ENCODE measurements around the gene ALDH3A1.
A peak's percentile ranks its signal among the peaks of the same experiment; 100 is the strongest.

ALDH3A1 gene

GRCh38 chr17:19785854-19786253 lies 37.8 kb upstream of the ALDH3A1 start:
- no CpG with 5 or more reads among the region's 4 CpGs for WGBS (ENCODE audit: extremely low coverage, insufficient coverage, insufficient read length)
- Histone ChIP-seq H3K4me3 (ENCODE audit: low read depth, low read length) (no peak overlapping the region), H2AFZ (ENCODE audit: insufficient read depth, low read length, poor library complexity) (no peak overlapping the region), H3K4me2 (ENCODE audit: low read length) (no peak overlapping the region), H3K14ac (ENCODE audit: low read length) (no peak overlapping the region), H3K27me3 (ENCODE audit: insufficient read depth, low read length) (no peaks in the 10 kb centered on the region), H2BK5ac (ENCODE audit: low read depth, low read length, poor library complexity) (no peak overlapping the region), H4K91ac (ENCODE audit: low read depth, low read length) (no peak overlapping the region), H3K23ac (ENCODE audit: low read length) (no peak overlapping the region), H3K79me2 (ENCODE audit: control insufficient read depth, insufficient read depth, low read length, poor library complexity) (no peaks in the 10 kb centered on the region), H2BK120ac (ENCODE audit: insufficient read depth, low read length, poor library complexity) (no peak overlapping the region), H3K79me1 (ENCODE audit: low read length) (no peaks in the 10 kb centered on the region), H2BK12ac (ENCODE audit: low read length) (no peak overlapping the region), H2AK5ac (ENCODE audit: low read length) (no peak overlapping the region), H3K4ac (ENCODE audit: low read depth, low read length) (no peak overlapping the region), H4K8ac (ENCODE audit: low read depth, low read length) (no peak overlapping the region), H3K27ac (ENCODE audit: low read depth, low read length) (no peak overlapping the region), H4K12ac (ENCODE audit: low read depth, low read length) (no peak overlapping the region), H3K9me3 (ENCODE audit: insufficient read depth, low read depth, low read length) (peaks cover 3% of the 10 kb centered on the region), H3K9ac (ENCODE audit: low read length) (no peak overlapping the region), H3K36me3 (ENCODE audit: control insufficient read depth in 1 of 2, insufficient read depth in 2 of 2, low read length in 2 of 2) (peaks cover 9 to 11% of the 10 kb centered on the region in 2 experiments), H3K18ac (ENCODE audit: low read length) (no peak overlapping the region), H3K4me1 (ENCODE audit: control insufficient read depth in 1 of 2, insufficient read depth in 2 of 2, low read length in 2 of 2) (no peaks in the 10 kb centered on the region)
- DNase-seq, result no peak

DNA sequence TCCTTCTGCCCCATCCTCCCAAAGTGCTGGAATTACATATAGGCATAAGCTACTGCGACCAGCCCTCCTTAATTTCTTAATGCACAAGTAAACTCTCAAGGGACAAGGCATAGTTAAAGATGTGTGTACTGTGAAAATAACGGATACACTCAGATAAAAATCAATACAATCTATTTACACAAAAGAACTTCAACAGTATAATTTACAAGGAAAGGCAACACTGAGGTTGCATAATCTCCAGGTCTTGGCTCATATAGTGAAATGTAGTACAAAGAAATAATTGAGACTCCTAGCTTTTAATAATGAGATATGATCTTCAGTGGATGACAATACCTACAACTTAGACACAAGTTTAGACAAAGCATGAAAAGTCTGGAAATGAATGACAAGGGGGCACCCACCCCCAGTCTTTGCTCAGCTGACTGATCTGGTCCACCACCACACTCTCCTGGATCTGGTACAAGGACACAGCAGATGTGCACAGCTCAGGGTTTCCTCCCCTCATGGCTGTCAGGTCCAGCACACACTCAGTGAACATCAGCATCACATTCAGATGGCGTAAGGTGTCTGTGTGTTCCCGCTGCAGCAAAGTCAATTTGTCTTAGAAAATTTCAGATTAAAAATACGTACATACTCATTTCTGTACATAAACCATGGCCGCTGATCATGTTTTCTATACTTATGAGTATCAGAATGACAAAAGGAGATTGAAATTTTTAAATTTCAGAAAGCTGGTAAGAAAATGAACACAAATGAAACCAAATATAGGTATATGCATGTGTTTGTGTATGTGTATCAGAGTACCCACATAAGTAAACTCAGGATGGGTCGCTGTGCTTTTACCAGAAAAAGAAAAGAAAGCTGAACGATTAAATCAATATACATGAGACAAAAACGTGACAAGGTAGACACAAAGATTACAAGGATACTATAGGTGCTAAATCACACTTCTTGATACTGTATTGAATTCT lies 33.7 kb upstream of the ALDH3A1 start:
- no peaks in the 10 kb centered on the region for H3K9me3 ChIP-seq (ENCODE audit: insufficient read depth, low read depth, low read length)

DNA sequence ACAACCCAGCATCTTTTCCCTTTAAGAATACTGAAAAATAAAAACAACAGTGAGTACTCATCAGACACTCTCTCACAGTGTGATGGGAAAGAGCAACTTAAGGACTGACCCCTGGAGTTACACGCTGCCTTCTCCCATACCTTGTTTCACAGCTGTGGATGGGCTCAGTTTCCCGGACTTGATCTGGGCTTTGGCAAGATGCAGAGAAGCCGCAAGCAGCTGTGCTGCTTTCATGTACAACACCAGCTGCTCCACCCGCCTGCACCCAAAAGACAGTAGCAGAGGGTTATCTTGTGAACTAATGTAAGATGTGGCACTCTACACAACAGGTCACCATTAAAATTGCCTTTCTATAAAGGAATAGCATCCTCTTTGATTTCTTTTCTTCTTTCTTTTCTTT lies 32.7 kb upstream of the ALDH3A1 start:
- Histone ChIP-seq H3K4ac (ENCODE audit: low read depth, low read length) (no peak overlapping the region), H3K9ac (ENCODE audit: low read length) (no peak overlapping the region), H4K8ac (ENCODE audit: low read depth, low read length) (no peak overlapping the region), H3K23ac (ENCODE audit: low read length) (no peak overlapping the region), H3K4me2 (ENCODE audit: low read length) (no peak overlapping the region), H2AK5ac (ENCODE audit: low read length) (no peak overlapping the region), H2BK120ac (ENCODE audit: insufficient read depth, low read length, poor library complexity) (no peak overlapping the region), H3K4me3 (ENCODE audit: low read depth, low read length) (no peak overlapping the region), H2AFZ (ENCODE audit: insufficient read depth, low read length, poor library complexity) (no peak overlapping the region), H2BK12ac (ENCODE audit: low read length) (no peak overlapping the region), H3K14ac (ENCODE audit: low read length) (no peak overlapping the region), H4K12ac (ENCODE audit: low read depth, low read length) (no peak overlapping the region), H3K9me3 (ENCODE audit: insufficient read depth, low read depth, low read length) (no peaks in the 10 kb centered on the region), H3K79me1 (ENCODE audit: low read length) (no peaks in the 10 kb centered on the region), H3K4me1 (ENCODE audit: control insufficient read depth in 1 of 2, insufficient read depth in 2 of 2, low read length in 2 of 2) (no peaks in the 10 kb centered on the region), H3K27ac (ENCODE audit: low read depth, low read length) (no peak overlapping the region), H4K91ac (ENCODE audit: low read depth, low read length) (no peak overlapping the region), H2BK5ac (ENCODE audit: low read depth, low read length, poor library complexity) (no peak overlapping the region), H3K79me2 (ENCODE audit: control insufficient read depth, insufficient read depth, low read length, poor library complexity) (no peaks in the 10 kb centered on the region), H3K27me3 (ENCODE audit: insufficient read depth, low read length) (no peaks in the 10 kb centered on the region), H3K36me3 (ENCODE audit: control insufficient read depth in 1 of 2, insufficient read depth in 2 of 2, low read length in 2 of 2) (peaks cover 6 to 13% of the 10 kb centered on the region in 2 experiments), H3K18ac (ENCODE audit: low read length) (no peak overlapping the region)
- no CpG with 5 or more reads among the region's 4 CpGs for WGBS (ENCODE audit: extremely low coverage, insufficient coverage, insufficient read length)
- DNase-seq, result no peak

More for the DNA sequence above, 33.7 kb upstream of the ALDH3A1 start:
- H3K23ac ChIP-seq (ENCODE audit: low read length), result no peak overlapping the region
- H3K4me3 ChIP-seq (ENCODE audit: low read depth, low read length), result no peak overlapping the region
- H3K27ac ChIP-seq (ENCODE audit: low read depth, low read length), result no peak overlapping the region
- no peak overlapping the region for H4K8ac ChIP-seq (ENCODE audit: low read depth, low read length)
- no CpG with 5 or more reads among the region's 9 CpGs for WGBS (ENCODE audit: extremely low coverage, insufficient coverage, insufficient read length)
- no peak overlapping the region for H3K14ac ChIP-seq (ENCODE audit: low read length)
- no peak overlapping the region for H4K91ac ChIP-seq (ENCODE audit: low read depth, low read length)
- H3K79me2 ChIP-seq (ENCODE audit: control insufficient read depth, insufficient read depth, low read length, poor library complexity), result no peaks in the 10 kb centered on the region
- H2AK5ac ChIP-seq (ENCODE audit: low read length), result no peak overlapping the region
- no peak overlapping the region for H3K18ac ChIP-seq (ENCODE audit: low read length)
- H4K12ac ChIP-seq (ENCODE audit: low read depth, low read length), result no peak overlapping the region
- H2BK5ac ChIP-seq (ENCODE audit: low read depth, low read length, poor library complexity), result no peak overlapping the region
- no peak overlapping the region for H3K4ac ChIP-seq (ENCODE audit: low read depth, low read length)
- H2BK120ac ChIP-seq (ENCODE audit: insufficient read depth, low read length, poor library complexity), result no peak overlapping the region
- peaks cover 4 to 11% of the 10 kb centered on the region in 2 experiments for H3K36me3 ChIP-seq (ENCODE audit: control insufficient read depth in 1 of 2, insufficient read depth in 2 of 2, low read length in 2 of 2)
- no peak overlapping the region for H2BK12ac ChIP-seq (ENCODE audit: low read length)
- no peak overlapping the region for H3K4me2 ChIP-seq (ENCODE audit: low read length)
- H3K4me1 ChIP-seq (ENCODE audit: control insufficient read depth in 1 of 2, insufficient read depth in 2 of 2, low read length in 2 of 2), result no peaks in the 10 kb centered on the region
- DNase-seq, result no peak
- H3K9ac ChIP-seq (ENCODE audit: low read length), result no peak overlapping the region
- H3K27me3 ChIP-seq (ENCODE audit: insufficient read depth, low read length), result no peaks in the 10 kb centered on the region
- no peak overlapping the region for H2AFZ ChIP-seq (ENCODE audit: insufficient read depth, low read length, poor library complexity)
- no peaks in the 10 kb centered on the region for H3K79me1 ChIP-seq (ENCODE audit: low read length)

- Histone ChIP-seq H3K4ac (ENCODE audit: low read depth, low read length) (no peak overlapping the region), H2BK12ac (ENCODE audit: low read length) (no peak overlapping the region), H3K14ac (ENCODE audit: low read length) (no peak overlapping the region), H2AFZ (ENCODE audit: insufficient read depth, low read length, poor library complexity) (no peak overlapping the region), H3K36me3 (ENCODE audit: control insufficient read depth in 1 of 2, insufficient read depth in 2 of 2, low read length in 2 of 2) (peaks cover 2 to 9% of the 10 kb centered on the region in 2 experiments), H2BK120ac (ENCODE audit: insufficient read depth, low read length, poor library complexity) (no peak overlapping the region), H3K23ac (ENCODE audit: low read length) (no peak overlapping the region), H3K4me1 (ENCODE audit: control insufficient read depth in 1 of 2, insufficient read depth in 2 of 2, low read length in 2 of 2) (no peaks in the 10 kb centered on the region), H3K27me3 (ENCODE audit: insufficient read depth, low read length) (no peaks in the 10 kb centered on the region), H3K4me3 (ENCODE audit: low read depth, low read length) (no peak overlapping the region), H3K4me2 (ENCODE audit: low read length) (no peak overlapping the region), H3K9ac (ENCODE audit: low read length) (no peak overlapping the region), H3K27ac (ENCODE audit: low read depth, low read length) (no peak overlapping the region), H4K8ac (ENCODE audit: low read depth, low read length) (no peak overlapping the region), H3K79me1 (ENCODE audit: low read length) (no peaks in the 10 kb centered on the region), H4K12ac (ENCODE audit: low read depth, low read length) (peak overlapping the region; percentile 19), H3K9me3 (ENCODE audit: insufficient read depth, low read depth, low read length) (peaks cover 2% of the 10 kb centered on the region), H3K18ac (ENCODE audit: low read length) (no peak overlapping the region), H2BK5ac (ENCODE audit: low read depth, low read length, poor library complexity) (no peak overlapping the region), H2AK5ac (ENCODE audit: low read length) (no peak overlapping the region), H4K91ac (ENCODE audit: low read depth, low read length) (no peak overlapping the region), H3K79me2 (ENCODE audit: control insufficient read depth, insufficient read depth, low read length, poor library complexity) (no peaks in the 10 kb centered on the region)
- no peak for DNase-seq
- WGBS (ENCODE audit: extremely low coverage, insufficient coverage, insufficient read length), result no CpG with 5 or more reads among the region's 6 CpGs
These were observed 25.4 kb upstream of the ALDH3A1 start for GRCh38 chr17:19773534-19773933.

Measured in trophoblast cell (in vitro differentiated cells and primary cell).